ENCODE results near the gene SLIT3. TPM values are rescaled to one million over a fixed set of nuclear protein-coding genes. Genes with fewer than 3 reads are reported as not detected.

Gene SLIT3
- total RNA-seq, 4 donors from 2014 or later: 10.8 to 30.8 (median 18.4) TPM

GRCh38 chr5:169151051-169151805, 149.7 kb downstream of the SLIT3 start:
- Histone ChIP-seq H3K36me3 (no peaks in the 10 kb centered on the region), H3K27me3 (no peaks in the 10 kb centered on the region), H3K9me3 (no peaks in the 10 kb centered on the region), H3K4me3 (no peak overlapping the region), H3K27ac (no peak overlapping the region), H3K4me1 (peaks cover 22% of the 10 kb centered on the region)
- TF ChIP-seq EP300 (IDR thresholded peaks at IDR 0.05) (no peak), CTCF (IDR thresholded peaks at IDR 0.05) (no peak), POLR2AphosphoS5 (IDR thresholded peaks at IDR 0.05) (no peak), POLR2A (IDR thresholded peaks at IDR 0.05) (no peak)
- WGBS: 52% methylated on average over 6 of the region's 6 CpGs
- no peak for DNase-seq (ENCODE audit: low spot score in 2 of 2)

- Histone ChIP-seq H3K27me3 (no peaks in the 10 kb centered on the region), H3K4me3 (no peak overlapping the region), H3K9me3 (no peaks in the 10 kb centered on the region), H3K4me1 (peaks cover 22% of the 10 kb centered on the region), H3K27ac (no peak overlapping the region), H3K36me3 (no peaks in the 10 kb centered on the region)
- WGBS: 88% methylated on average over 3 of the region's 3 CpGs
- DNase-seq (ENCODE audit: low spot score in 2 of 2): no peak
- TF ChIP-seq POLR2A (IDR thresholded peaks at IDR 0.05) (no peak), CTCF (IDR thresholded peaks at IDR 0.05) (no peak), EP300 (IDR thresholded peaks at IDR 0.05) (no peak), POLR2AphosphoS5 (IDR thresholded peaks at IDR 0.05) (no peak)
These were observed 150.8 kb downstream of the SLIT3 start for GRCh38 chr5:169150108-169150507.

GRCh38 chr5:169149317-169149716, 151.6 kb downstream of the SLIT3 start:
- Histone ChIP-seq H3K4me3 (no peak overlapping the region), H3K36me3 (no peaks in the 10 kb centered on the region), H3K27ac (no peak overlapping the region), H3K4me1 (peaks cover 22% of the 10 kb centered on the region), H3K9me3 (no peaks in the 10 kb centered on the region), H3K27me3 (no peaks in the 10 kb centered on the region)
- DNase-seq (ENCODE audit: low spot score in 2 of 2): no peak
- TF ChIP-seq CTCF (IDR thresholded peaks at IDR 0.05) (no peak), POLR2A (IDR thresholded peaks at IDR 0.05) (no peak), EP300 (IDR thresholded peaks at IDR 0.05) (no peak), POLR2AphosphoS5 (IDR thresholded peaks at IDR 0.05) (no peak)
- WGBS: 66% methylated on average over 4 of the region's 4 CpGs

- Histone ChIP-seq H3K27me3 (no peaks in the 10 kb centered on the region), H3K27ac (no peak overlapping the region), H3K9me3 (no peaks in the 10 kb centered on the region), H3K4me1 (peaks cover 19% of the 10 kb centered on the region), H3K4me3 (no peak overlapping the region), H3K36me3 (no peaks in the 10 kb centered on the region)
- WGBS: 54% methylated on average over 10 of the region's 10 CpGs
- TF ChIP-seq POLR2A (IDR thresholded peaks at IDR 0.05) (no peak), POLR2AphosphoS5 (IDR thresholded peaks at IDR 0.05) (no peak), CTCF (IDR thresholded peaks at IDR 0.05) (no peak), EP300 (IDR thresholded peaks at IDR 0.05) (no peak)
- no peak for DNase-seq (ENCODE audit: low spot score in 2 of 2)
These were observed 152.7 kb downstream of the SLIT3 start for GRCh38 chr5:169148138-169148740.

- no peak for DNase-seq (ENCODE audit: low spot score in 2 of 2)
- peaks cover 19% of the 10 kb centered on the region for H3K4me1 ChIP-seq
- no peaks in the 10 kb centered on the region for H3K9me3 ChIP-seq
- TF ChIP-seq POLR2AphosphoS5 (IDR thresholded peaks at IDR 0.05) (no peak), POLR2A (IDR thresholded peaks at IDR 0.05) (no peak), EP300 (IDR thresholded peaks at IDR 0.05) (no peak), CTCF (IDR thresholded peaks at IDR 0.05) (no peak)
- H3K36me3 ChIP-seq: no peaks in the 10 kb centered on the region
- no peak overlapping the region for H3K27ac ChIP-seq
- 78% methylated on average over 4 of the region's 4 CpGs for WGBS
- H3K27me3 ChIP-seq: no peaks in the 10 kb centered on the region
- no peak overlapping the region for H3K4me3 ChIP-seq
These were observed 153.4 kb downstream of the SLIT3 start for GRCh38 chr5:169147534-169147933.

Data from suprapubic skin (tissue), 4 donors.